HG03175 (cell line): ENCODE results near the gene CHIA.

ENCODE experiments used
- ATAC-seq: cut with Tn5 transposase; IDR thresholded peaks from one replicate; pipeline ENCODE4 v1.9.1; 2021; ENCODE audit warnings: mild to moderate bottlenecking, moderate library complexity; ENCODE audit not compliant: unreplicated experiment

The CHIA gene

GRCh38 chr1:111290630-111291029 is at the start of gene CHIA:
Gene CHIA, plus strand, starts transcription at chr1:111290851. Its CDS starts 19,617 bp downstream, at chr1:111310468.
- ATAC-seq = no peak

GRCh38 chr1:111241797-111242196 is 48.9 kb upstream of the CHIA start:
- ATAC-seq = no peak

GRCh38 chr1:111242805-111243523 is 47.7 kb upstream of the CHIA start:
- no peak for ATAC-seq

- no peak for ATAC-seq
Observed at GRCh38 chr1:111247125-111247838, 43.4 kb upstream of the CHIA start.

- ATAC-seq = no peak
Observed at GRCh38 chr1:111249960-111250359, 40.7 kb upstream of the CHIA start.

GRCh38 chr1:111251570-111251969 is 39.1 kb upstream of the CHIA start:
- ATAC-seq = no peak

GRCh38 chr1:111252786-111253185 is 37.9 kb upstream of the CHIA start:
- ATAC-seq = no peak

GRCh38 chr1:111253876-111254275 is 36.8 kb upstream of the CHIA start:
- no peak for ATAC-seq

- no peak for ATAC-seq
Observed at GRCh38 chr1:111256988-111257658, 33.5 kb upstream of the CHIA start.

GRCh38 chr1:111267801-111268508 is 22.7 kb upstream of the CHIA start:
- no peak for ATAC-seq

GRCh38 chr1:111269825-111270406 is 20.7 kb upstream of the CHIA start:
- ATAC-seq = no peak

GRCh38 chr1:111270771-111271463 is 19.7 kb upstream of the CHIA start:
- ATAC-seq = no peak

- no peak for ATAC-seq
Observed at GRCh38 chr1:111271464-111271801, 19.2 kb upstream of the CHIA start.

- ATAC-seq = no peak
Observed at GRCh38 chr1:111272081-111272480, 18.6 kb upstream of the CHIA start.

- ATAC-seq = no peak
Observed at GRCh38 chr1:111274653-111275052, 16.0 kb upstream of the CHIA start.

- ATAC-seq = no peak
Observed at GRCh38 chr1:111275079-111275478, 15.6 kb upstream of the CHIA start.

- no peak for ATAC-seq
Observed at GRCh38 chr1:111275780-111276433, 14.7 kb upstream of the CHIA start.

GRCh38 chr1:111279144-111279543 is 11.5 kb upstream of the CHIA start:
- no peak for ATAC-seq

- ATAC-seq = no peak
Observed at GRCh38 chr1:111280267-111280666, 10.4 kb upstream of the CHIA start.

- ATAC-seq = no peak
Observed at GRCh38 chr1:111281411-111281810, 9.2 kb upstream of the CHIA start.
